Natural killer cell (primary cell): ENCODE data around the gene FOCAD. TPM values are rescaled to one million over a fixed set of nuclear protein-coding genes. Genes with fewer than 3 reads are reported as not detected.
A peak's percentile ranks its signal among the peaks of the same experiment; 100 is the strongest.

Source experiments
- ATAC-seq, 3 donors: fragments of 150-1000 bp in 2 of 3; fragments of 200-7000 bp in 1 of 3; cut with Tn5 transposase; 1 replicate in 1 of 3; 2 replicates in 2 of 3; pipeline ENCODE4 v1.10.0; 2021; ENCODE audit warnings: mild to moderate bottlenecking in 2 of 3, moderate library complexity in 2 of 3
- DNase-seq, 2 donors: peaks; one replicate each; pipeline versions ENCODE4 v3.0.0 to v3.0.0-alpha.2; 2013 to 2021; ENCODE audit warnings: mixed read lengths in 1 of 2
- H3K27ac ChIP-seq: one replicate; pipeline ENCODE4 v1.5.1; 2013; ENCODE audit warnings: mild to moderate bottlenecking, low read length
- H3K27me3 ChIP-seq: one replicate; pipeline ENCODE4 v1.6.1; 2013; ENCODE audit warnings: low read length; ENCODE audit not compliant: control insufficient read depth, insufficient read depth
- H3K36me3 ChIP-seq: one replicate; pipeline ENCODE4 v1.6.1; 2013; ENCODE audit warnings: low read length; ENCODE audit not compliant: control insufficient read depth, insufficient read depth
- H3K4me1 ChIP-seq: one replicate; pipeline ENCODE4 v1.6.1; 2013; ENCODE audit warnings: low read length; ENCODE audit not compliant: control insufficient read depth, insufficient read depth
- H3K4me3 ChIP-seq: one replicate; pipeline ENCODE4 v1.5.1; 2013; ENCODE audit warnings: low read length
- H3K9me3 ChIP-seq: one replicate; pipeline ENCODE4 v1.6.1; 2013; ENCODE audit warnings: low read length; ENCODE audit not compliant: control insufficient read depth, insufficient read depth
- H3K27ac Mint-ChIP-seq, 2 donors: one replicate each; pipeline ENCODE4 v1.8.0; 2022; ENCODE audit warnings: mild to moderate bottlenecking in 2 of 2, mixed read lengths in 2 of 2, moderate library complexity in 1 of 2
- H3K27me3 Mint-ChIP-seq, 2 donors: one replicate each; pipeline ENCODE4 v1.8.0; 2022; ENCODE audit warnings: low read depth in 2 of 2, mixed read lengths in 2 of 2
- H3K36me3 Mint-ChIP-seq: one replicate; pipeline ENCODE4 v1.8.0; 2022; ENCODE audit warnings: mixed read lengths
- H3K4me1 Mint-ChIP-seq, 2 donors: one replicate each; pipeline ENCODE4 v1.8.0; 2022; ENCODE audit warnings: mixed read lengths in 2 of 2
- H3K4me3 Mint-ChIP-seq: one replicate; pipeline ENCODE4 v1.8.0; 2022; ENCODE audit warnings: mild to moderate bottlenecking, moderate library complexity, mixed read lengths
- H3K9me3 Mint-ChIP-seq, 2 donors: one replicate each; pipeline ENCODE4 v1.8.0; 2022; ENCODE audit warnings: mixed read lengths in 2 of 2
- CTCF ChIP-seq: fragments of 200-600 bp; IDR thresholded peaks from one replicate; pipeline ENCODE4 v1.8.0; 2022; ENCODE audit warnings: antibody characterized with exemption
- WGBS: methylation state at CpG from one replicate; pipeline ENCODE4 v1.1.7; 2013; ENCODE audit warnings: missing lambda C conversion rate; ENCODE audit not compliant: insufficient coverage; 5-methylcytosine and 5-hydroxymethylcytosine counted together
- intact Hi-C: fragments of 100-400 bp; cut with micrococcal nuclease; formaldehyde crosslinking; loops from one replicate; pipeline ENCODE4 v1.14.2; 2022
- total RNA-seq, 4 donors: library from RNA; stranded (reverse); fragments of 120-200 nt in 1 of 4; gene quantifications; one replicate each; pipeline versions ENCODE4 v1.2.3 to v1.2.4, GENCODE V29; 2013 to 2022

FOCAD gene
- total RNA-seq, 3 donors from 2014 or later (not counting 1 experiment from before 2014, with no cell fraction given): 15.1 to 27.6 (median 18.8) TPM

GRCh38 chr9:20880271-20880670, 196.2 kb downstream of the FOCAD start:
- WGBS: 90% methylated on average over 2 of the region's 2 CpGs
- TF ChIP-seq CTCF: no peak
- Histone ChIP-seq H3K27me3 (no peaks in the 10 kb centered on the region), H3K4me1 (no peaks in the 10 kb centered on the region), H3K4me3 (no peak overlapping the region), H3K36me3 (no peaks in the 10 kb centered on the region), H3K27ac (no peak overlapping the region), H3K9me3 (no peaks in the 10 kb centered on the region)
- Mint-ChIP-seq H3K27ac (no peak overlapping the region), H3K4me1 (no peaks in the 10 kb centered on the region), H3K9me3 (no peaks in the 10 kb centered on the region), H3K27me3 (no peaks in the 10 kb centered on the region), H3K4me3 (no peak overlapping the region), H3K36me3 (no peaks in the 10 kb centered on the region)
- ATAC-seq (no peak), DNase-seq (no peak)
- intact Hi-C loops: loop anchor here (10.0 kb wide), 2 partner anchors 255 to 955 kb away; partner anchors contain the start of gene MLLT3

GRCh38 chr9:20880675-20881074, 196.6 kb downstream of the FOCAD start:
- H3K4me3 Mint-ChIP-seq: no peak overlapping the region
- H3K27me3 ChIP-seq: no peaks in the 10 kb centered on the region
- no CpG with 5 or more reads among the region's 2 CpGs for WGBS
- ATAC-seq: no peak
- H3K27ac Mint-ChIP-seq: no peak overlapping the region
- no peaks in the 10 kb centered on the region for H3K4me1 Mint-ChIP-seq
- H3K4me3 ChIP-seq: no peak overlapping the region
- intact Hi-C loops: loop anchor here (10.0 kb wide), 2 partner anchors 256 to 956 kb away; partner anchors contain the start of gene MLLT3
- H3K36me3 ChIP-seq: no peaks in the 10 kb centered on the region
- no peak overlapping the region for H3K27ac ChIP-seq
- no peak for TF ChIP-seq CTCF
- H3K9me3 Mint-ChIP-seq: no peaks in the 10 kb centered on the region
- H3K4me1 ChIP-seq: no peaks in the 10 kb centered on the region
- H3K9me3 ChIP-seq: no peaks in the 10 kb centered on the region
- no peaks in the 10 kb centered on the region for H3K36me3 Mint-ChIP-seq
- H3K27me3 Mint-ChIP-seq: no peaks in the 10 kb centered on the region
- DNase-seq: no peak

- H3K36me3 ChIP-seq: no peaks in the 10 kb centered on the region
- Mint-ChIP-seq H3K4me3 (no peak overlapping the region), H3K9me3 (no peaks in the 10 kb centered on the region), H3K27ac (no peak overlapping the region), H3K36me3 (no peaks in the 10 kb centered on the region), H3K27me3 (no peaks in the 10 kb centered on the region), H3K4me1 (no peaks in the 10 kb centered on the region)
- H3K27me3 ChIP-seq: no peaks in the 10 kb centered on the region
- WGBS: 64% methylated on average over 4 of the region's 5 CpGs
- no peak overlapping the region for H3K27ac ChIP-seq
- intact Hi-C loops: loop anchor here (1.0 to 10.0 kb wide), 5 partner anchors 57 to 960 kb away; partner anchors contain the start of gene MLLT3
- no peaks in the 10 kb centered on the region for H3K4me1 ChIP-seq
- no peaks in the 10 kb centered on the region for H3K9me3 ChIP-seq
- peak; percentile 79 for TF ChIP-seq CTCF
- ATAC-seq: peak in 2 of 3 donors; percentile 60 to 64
- peak; percentile 34 to 76 for DNase-seq
- no peak overlapping the region for H3K4me3 ChIP-seq
These were observed 201.0 kb downstream of the FOCAD start for GRCh38 chr9:20884985-20885593.
